Endothelial cell of umbilical vein (primary cell): ENCODE results near the gene LUZP4.

Experiments
- CTCF ChIP-seq, 2 donors: IDR thresholded peaks; 1 replicate in 1 of 2; 2 replicates in 1 of 2; pipeline ENCODE4 v1.5.1; 2011; ENCODE audit warnings: low read length in 2 of 2, mild to moderate bottlenecking in 2 of 2, moderate library complexity in 2 of 2, control low read depth in 1 of 2, inconsistent platforms in 1 of 2, low read depth in 1 of 2; ENCODE audit not compliant: insufficient read depth in 1 of 2; ENCODE audit errors: extremely low read depth in 1 of 2
- EZH2 ChIP-seq: IDR thresholded peaks from 2 replicates; pipeline ENCODE4 v1.6.1; 2012; ENCODE audit warnings: borderline replicate concordance, low read depth, mild to moderate bottlenecking, moderate library complexity, low read length, inconsistent platforms; ENCODE audit not compliant: severe bottlenecking
- FOS ChIP-seq: IDR thresholded peaks from 2 replicates; pipeline ENCODE4 v1.6.1; 2011; ENCODE audit warnings: mild to moderate bottlenecking, low read length, moderate library complexity, borderline replicate concordance; ENCODE audit not compliant: insufficient read depth
- JUN ChIP-seq: IDR thresholded peaks from 2 replicates; pipeline ENCODE4 v1.6.1; 2011; ENCODE audit warnings: borderline replicate concordance, low read depth; ENCODE audit not compliant: insufficient read length, insufficient read depth
- MAX ChIP-seq: IDR thresholded peaks from 2 replicates; pipeline ENCODE4 v1.6.1; 2011; ENCODE audit not compliant: insufficient read depth, insufficient read length
- MYC ChIP-seq: IDR thresholded peaks from one replicate; pipeline ENCODE4 v1.6.1; 2011; ENCODE audit warnings: mild to moderate bottlenecking, low read depth, low read length
- POLR2A ChIP-seq: IDR thresholded peaks from 2 replicates; pipeline ENCODE4 v1.6.1; 2012; ENCODE audit warnings: low read depth, mild to moderate bottlenecking, control low read depth, low read length
- POLR2AphosphoS5 ChIP-seq: IDR thresholded peaks from 2 replicates; pipeline ENCODE4 v1.6.1; 2012; ENCODE audit warnings: low read depth, mild to moderate bottlenecking, control low read depth, low read length, moderate library complexity; ENCODE audit not compliant: insufficient read depth

DNA sequence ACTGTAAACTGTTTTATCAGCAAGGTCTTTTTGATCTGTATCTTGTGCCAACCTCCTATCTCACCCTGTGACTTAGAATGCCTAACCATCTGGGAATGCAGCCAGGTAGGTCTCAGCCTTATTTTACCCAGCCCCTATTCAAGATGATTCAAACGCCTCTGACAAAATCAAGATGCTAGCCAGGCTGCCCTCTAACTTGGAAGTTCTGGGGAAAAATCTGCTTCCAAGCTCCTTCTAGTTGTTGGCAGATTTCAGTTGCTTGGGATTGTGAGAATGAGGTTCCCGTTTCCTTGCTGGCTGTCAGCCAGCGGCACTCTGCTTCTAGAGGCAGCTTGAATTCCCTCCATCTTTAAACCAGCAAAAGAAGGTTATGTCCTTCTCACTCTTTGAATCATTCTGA, 34.7 kb downstream of the LUZP4 start:
- TF ChIP-seq POLR2AphosphoS5 (no peak), CTCF (IDR thresholded peaks at IDR 0.05; ENCODE audit: extremely low read depth in 1 of 2, insufficient read depth in 1 of 2, low read depth in 1 of 2, low read length in 2 of 2) (no peak), POLR2A (no peak), MAX (no peak), FOS (no peak), JUN (no peak), EZH2 (no peak), MYC (no peak)
